DMS79 treated with DMSO at 0.1 percent for 48 hours (cell line): ENCODE results near the gene OR5AK2.
"Not testable (repeated sequence)": the region's sequence is repeated elsewhere in the genome, so short reads cannot be mapped to it uniquely, and the experiment has no call there.

Experiments used
- DNase-seq: peaks from one replicate; lab custom pipeline; 2025; lab: John Stamatoyannopoulos, UW

The OR5AK2 gene

GRCh38 chr11:56988614-56989013, at the start of gene OR5AK2:
Gene OR5AK2 (plus strand): TSS chr11:56988914. CDS start chr11:56988914, 0 bp downstream.
- DNase-seq: no peak

GRCh38 chr11:56945526-56945925, 43.2 kb upstream of the OR5AK2 start:
- not testable (repeated sequence) for DNase-seq

- no peak for DNase-seq
These were observed 39.7 kb upstream of the OR5AK2 start for GRCh38 chr11:56948991-56949515.

- DNase-seq: no peak
These were observed 38.2 kb upstream of the OR5AK2 start for GRCh38 chr11:56950510-56950909.

- DNase-seq: not testable (repeated sequence)
These were observed 34.8 kb upstream of the OR5AK2 start for GRCh38 chr11:56953907-56954306.

- DNase-seq: no peak
These were observed 27.1 kb upstream of the OR5AK2 start for GRCh38 chr11:56961609-56962008.

- DNase-seq: no peak
These were observed 21.0 kb upstream of the OR5AK2 start for GRCh38 chr11:56967726-56968125.

- no peak for DNase-seq
These were observed 20.2 kb upstream of the OR5AK2 start for GRCh38 chr11:56968524-56968923.

- DNase-seq: no peak
These were observed 11.4 kb upstream of the OR5AK2 start for GRCh38 chr11:56977314-56977713.

- no peak for DNase-seq
These were observed 2.0 kb downstream of the OR5AK2 start for GRCh38 chr11:56990702-56991101.

- no peak for DNase-seq
These were observed 5.8 kb downstream of the OR5AK2 start for GRCh38 chr11:56994532-56994931.

GRCh38 chr11:57001674-57002401, 13.1 kb downstream of the OR5AK2 start:
- DNase-seq: no peak

GRCh38 chr11:57008373-57008772, 19.7 kb downstream of the OR5AK2 start:
- DNase-seq: no peak

GRCh38 chr11:57015679-57016078, 27.0 kb downstream of the OR5AK2 start:
- DNase-seq: no peak

- no peak for DNase-seq
These were observed 42.8 kb downstream of the OR5AK2 start for GRCh38 chr11:57031556-57031955.
